Gastrocnemius medialis (tissue), 4 donors: ENCODE measurements around the gene DTWD2.
"Not testable (repeated sequence)": the region's sequence is repeated elsewhere in the genome, so short reads cannot be mapped to it uniquely, and the experiment has no call there.

Experiments
- POLR2A ChIP-seq, 2 donors: fragments of 450-650 bp; IDR thresholded peaks; one replicate each; pipeline ENCODE4 v1.6.1; 2017; ENCODE audit warnings: antibody characterized with exemption in 2 of 2, mild to moderate bottlenecking in 2 of 2, moderate library complexity in 2 of 2
- TF ChIP-seq, protein P1 (sequence below), 5 experiments: fragments of 450-650 bp in 3 of 5; fragments of 200-600 bp in 2 of 5; sonication (generic) in 2 of 5; IDR thresholded peaks in 4 of 5; conservative IDR thresholded peaks in 1 of 5; 1 replicate in 4 of 5; 2 replicates in 1 of 5; pipeline ENCODE4 v1.5.1; 2016 to 2019; ENCODE audit warnings: antibody characterized with exemption in 5 of 5, mild to moderate bottlenecking in 3 of 5, moderate library complexity in 3 of 5

DNA sequence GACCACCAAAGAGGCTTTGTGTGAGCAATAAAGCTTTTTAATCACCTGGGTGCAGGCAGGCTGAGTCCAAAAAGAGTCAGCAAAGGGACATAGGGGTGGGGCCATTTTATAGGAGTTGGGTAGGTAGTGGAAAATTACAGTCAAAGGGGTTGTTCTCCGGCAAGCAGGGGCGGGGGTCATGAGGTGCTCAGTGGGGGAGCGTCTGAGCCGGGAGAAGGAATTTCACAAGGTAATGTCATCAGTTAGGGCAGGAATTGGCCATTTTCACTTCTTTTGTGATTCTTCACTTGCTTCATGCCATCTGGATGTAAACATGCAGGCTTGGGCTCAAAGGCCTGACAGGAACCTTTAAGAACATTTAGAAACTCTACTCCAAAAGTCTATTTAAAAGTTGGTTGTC is 36.0 kb downstream of the DTWD2 start:
- TF ChIP-seq, protein P1, sequence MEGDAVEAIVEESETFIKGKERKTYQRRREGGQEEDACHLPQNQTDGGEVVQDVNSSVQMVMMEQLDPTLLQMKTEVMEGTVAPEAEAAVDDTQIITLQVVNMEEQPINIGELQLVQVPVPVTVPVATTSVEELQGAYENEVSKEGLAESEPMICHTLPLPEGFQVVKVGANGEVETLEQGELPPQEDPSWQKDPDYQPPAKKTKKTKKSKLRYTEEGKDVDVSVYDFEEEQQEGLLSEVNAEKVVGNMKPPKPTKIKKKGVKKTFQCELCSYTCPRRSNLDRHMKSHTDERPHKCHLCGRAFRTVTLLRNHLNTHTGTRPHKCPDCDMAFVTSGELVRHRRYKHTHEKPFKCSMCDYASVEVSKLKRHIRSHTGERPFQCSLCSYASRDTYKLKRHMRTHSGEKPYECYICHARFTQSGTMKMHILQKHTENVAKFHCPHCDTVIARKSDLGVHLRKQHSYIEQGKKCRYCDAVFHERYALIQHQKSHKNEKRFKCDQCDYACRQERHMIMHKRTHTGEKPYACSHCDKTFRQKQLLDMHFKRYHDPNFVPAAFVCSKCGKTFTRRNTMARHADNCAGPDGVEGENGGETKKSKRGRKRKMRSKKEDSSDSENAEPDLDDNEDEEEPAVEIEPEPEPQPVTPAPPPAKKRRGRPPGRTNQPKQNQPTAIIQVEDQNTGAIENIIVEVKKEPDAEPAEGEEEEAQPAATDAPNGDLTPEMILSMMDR (IDR thresholded peaks at IDR 0.05 in 4 of 5, conservative IDR thresholded peaks at IDR 0.05 in 1 of 5), result not testable (repeated sequence)
- not testable (repeated sequence) for TF ChIP-seq POLR2A (IDR thresholded peaks at IDR 0.05)
